ENCODE results near the gene AHSG.

Gene AHSG

GRCh38 chr3:186639778-186640472, 27.1 kb downstream of the AHSG start, which contains the start of gene FETUB:
TSS of gene FETUB (plus strand) at chr3:186640399. CDS start at chr3:186640461, 62 bp downstream.
- DNase-seq (ENCODE audit: insufficient read length, low spot score) (no peak), FAIRE-seq (no peak)

- FAIRE-seq (no peak), DNase-seq (ENCODE audit: insufficient read length, low spot score) (no peak)
These were observed 27.6 kb downstream of the AHSG start for GRCh38 chr3:186640473-186640818.

- no peak for DNase-seq (ENCODE audit: insufficient read length, low spot score)
- FAIRE-seq, result no peak
These were observed 28.1 kb downstream of the AHSG start for GRCh38 chr3:186640929-186641328.

- DNase-seq (ENCODE audit: insufficient read length, low spot score), result no peak
- FAIRE-seq, result no peak
These were observed 29.2 kb downstream of the AHSG start for GRCh38 chr3:186642014-186642413.

- DNase-seq (ENCODE audit: insufficient read length, low spot score) (no peak), FAIRE-seq (no peak)
These were observed 30.6 kb downstream of the AHSG start for GRCh38 chr3:186643493-186643892.

- no peak for DNase-seq (ENCODE audit: insufficient read length, low spot score)
- FAIRE-seq, result no peak
These were observed 31.8 kb downstream of the AHSG start for GRCh38 chr3:186644683-186645082.

GRCh38 chr3:186646106-186646505, 33.2 kb downstream of the AHSG start:
- no peak for FAIRE-seq

GRCh38 chr3:186646841-186647240, 34.0 kb downstream of the AHSG start:
- FAIRE-seq, result no peak
- no peak for DNase-seq (ENCODE audit: insufficient read length, low spot score)

More at GRCh38 chr3:186646106-186646505, 33.2 kb downstream of the AHSG start:
- no peak for DNase-seq (ENCODE audit: insufficient read length, low spot score)

- no peak for DNase-seq (ENCODE audit: insufficient read length, low spot score)
These were observed 36.0 kb downstream of the AHSG start for GRCh38 chr3:186648851-186649250.

GRCh38 chr3:186651678-186652215, 38.9 kb downstream of the AHSG start:
- no peak for FAIRE-seq
- no peak for DNase-seq (ENCODE audit: insufficient read length, low spot score)

More at GRCh38 chr3:186648851-186649250, 36.0 kb downstream of the AHSG start:
- no peak for FAIRE-seq

- no peak for DNase-seq (ENCODE audit: insufficient read length, low spot score)
- FAIRE-seq, result no peak
These were observed 40.3 kb downstream of the AHSG start for GRCh38 chr3:186653080-186653707.

- DNase-seq (ENCODE audit: insufficient read length, low spot score), result no peak
- FAIRE-seq, result no peak
These were observed 41.1 kb downstream of the AHSG start for GRCh38 chr3:186653984-186654383.

- FAIRE-seq (no peak), DNase-seq (ENCODE audit: insufficient read length, low spot score) (no peak)
These were observed 50.7 kb downstream of the AHSG start for GRCh38 chr3:186663361-186664118.

GRCh38 chr3:186664119-186664495, 51.2 kb downstream of the AHSG start:
- DNase-seq (ENCODE audit: insufficient read length, low spot score) (no peak), FAIRE-seq (no peak)

- FAIRE-seq (no peak), DNase-seq (ENCODE audit: insufficient read length, low spot score) (no peak)
These were observed 51.6 kb downstream of the AHSG start for GRCh38 chr3:186664506-186664905.

- DNase-seq (ENCODE audit: insufficient read length, low spot score) (no peak), FAIRE-seq (no peak)
These were observed 52.8 kb downstream of the AHSG start, which contains the start of gene HRG for GRCh38 chr3:186665625-186666188. TSS of gene HRG (plus strand) at chr3:186666014. CDS start at chr3:186666032, 18 bp downstream.

GRCh38 chr3:186668426-186668825, 55.6 kb downstream of the AHSG start:
- no peak for FAIRE-seq

GRCh38 chr3:186669378-186670084, 56.7 kb downstream of the AHSG start:
- DNase-seq (ENCODE audit: insufficient read length, low spot score), result no peak
- FAIRE-seq, result no peak

More at GRCh38 chr3:186668426-186668825, 55.6 kb downstream of the AHSG start:
- no peak for DNase-seq (ENCODE audit: insufficient read length, low spot score)

GRCh38 chr3:186670155-186670554, 57.3 kb downstream of the AHSG start:
- no peak for DNase-seq (ENCODE audit: insufficient read length, low spot score)
- no peak for FAIRE-seq
